H1 (cell line): ENCODE measurements around the gene PARD6A. TPM values are rescaled to one million over a fixed set of nuclear protein-coding genes. Genes with fewer than 3 reads are reported as not detected.

ENCODE experiments used
- CHD7 ChIP-seq: fragments of 300-600 bp; sonication (generic); IDR thresholded peaks from 2 replicates; pipeline ENCODE4 v1.7.1; 2012; ENCODE audit warnings: low read length, moderate library complexity, mild to moderate bottlenecking, inconsistent platforms; ENCODE audit not compliant: insufficient replicate concordance
- CTBP2 ChIP-seq: IDR thresholded peaks from 2 replicates; pipeline ENCODE4 v1.7.0; 2011; ENCODE audit warnings: borderline replicate concordance, mild to moderate bottlenecking, moderate library complexity, mixed read lengths, low read length; ENCODE audit not compliant: insufficient read depth, insufficient read length
- E2F6 ChIP-seq: IDR thresholded peaks from 2 replicates; pipeline ENCODE4 v1.6.1; 2012; ENCODE audit warnings: inconsistent platforms
- GTF2F1 ChIP-seq: IDR thresholded peaks from 2 replicates; pipeline ENCODE4 v1.6.1; 2012; ENCODE audit warnings: low read depth, low read length, improper control_type of control experiment, borderline replicate concordance
- MAX ChIP-seq: IDR thresholded peaks from 2 replicates; pipeline ENCODE4 v1.6.1; 2012; ENCODE audit warnings: inconsistent platforms
- NRF1 ChIP-seq: IDR thresholded peaks from 2 replicates; pipeline ENCODE4 v1.6.1; 2011; ENCODE audit warnings: mild to moderate bottlenecking, low read depth, low read length, improper control_type of control experiment
- POLR2A ChIP-seq, 2 experiments: IDR thresholded peaks; 1 replicate in 1 of 2; 2 replicates in 1 of 2; pipeline ENCODE4 v1.6.1; 2011; ENCODE audit warnings: low read depth in 2 of 2, low read length in 2 of 2, mild to moderate bottlenecking in 2 of 2; ENCODE audit errors: control extremely low read depth in 1 of 2
- polyA plus RNA-seq, 7 experiments: library from polyadenylated mRNA; depleted of rRNA in 3 of 7; stranded (reverse) in 5 of 7; unstranded in 2 of 7; fragments of >200 nt in 5 of 7; fragments of 200-250 nt in 2 of 7; gene quantifications; 1 replicate in 5 of 7; 2 replicates in 1 of 7; 4 replicates in 1 of 7; pipeline versions ENCODE4 v1.2.1 to v1.2.3, GENCODE V29; 2011 to 2013; ENCODE audit warnings: missing spikeins in 2 of 7, mixed read lengths in 2 of 7
- total RNA-seq: library from RNA; stranded (reverse); fragmentation: NEBNext Ultra II Directional; extraction: Animal tissue kit (Norgen Biotek cat#: 25700); gene quantifications from 2 replicates; pipeline ENCODE4 v1.2.1, GENCODE V29; 2021

The PARD6A gene
- total and polyA plus RNA-seq, 2 of the 8 experiments (the other 6 are each of a cell fraction or from before 2014, with no cell fraction given): 15.1 to 21.8 TPM

- TF ChIP-seq CHD7: no peak
- TF ChIP-seq POLR2A (IDR thresholded peaks at IDR 0.05; ENCODE audit: control extremely low read depth in 1 of 2, low read depth in 2 of 2, low read length in 2 of 2): no peak
- no peak for TF ChIP-seq CTBP2
- peak; percentile 10; the same call in 1 of the 2 replicates for TF ChIP-seq E2F6
- peak; percentile 64; the same call in 1 of the 2 replicates for TF ChIP-seq MAX
- no peak for TF ChIP-seq GTF2F1
- no peak for TF ChIP-seq NRF1
- TF ChIP-seq, all 59 proteins: peak for 6
Measured at GRCh38 chr16:67666032-67666551, 5.3 kb downstream of the PARD6A start (continued).
